ENCODE results near the gene DYNC2H1.

Gene DYNC2H1

GRCh38 chr11:103418014-103418413 is 308.8 kb downstream of the DYNC2H1 start:
- H2AFZ ChIP-seq (ENCODE audit: low read length): no peak overlapping the region

DNA sequence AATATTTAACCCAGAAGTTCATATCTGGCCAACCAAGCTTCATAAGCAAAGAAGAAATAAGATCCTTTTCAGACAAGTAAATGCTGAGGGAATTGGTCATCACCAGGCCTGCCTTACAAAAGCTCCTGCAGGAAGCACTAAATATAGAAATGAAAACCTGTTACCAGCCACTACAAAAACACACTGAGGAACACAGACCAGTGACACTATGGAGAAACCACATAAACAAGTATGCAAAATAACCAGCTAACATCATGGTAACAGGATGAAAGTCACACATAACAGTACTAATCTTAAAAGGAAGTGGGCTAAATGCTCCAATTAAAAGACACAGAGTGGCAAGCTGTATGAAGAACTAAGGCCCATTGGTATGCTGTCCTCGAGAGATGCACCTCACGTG is 311.4 kb downstream of the DYNC2H1 start:
- Histone ChIP-seq H3K14ac (ENCODE audit: low read length) (no peak overlapping the region), H2AFZ (ENCODE audit: low read length) (no peak overlapping the region), H2AK5ac (ENCODE audit: low read depth, low read length) (no peak overlapping the region), H3K4me1 (ENCODE audit: control insufficient read depth in 2 of 2, insufficient read depth in 1 of 2, low read depth in 1 of 2, low read length in 2 of 2) (no peaks in the 10 kb centered on the region), H3K36me3 (replicated peaks in 1 of 2; ENCODE audit: control insufficient read depth in 2 of 2, insufficient read depth in 2 of 2, low read length in 2 of 2) (no peaks in the 10 kb centered on the region), H3K4ac (ENCODE audit: low read length) (no peak overlapping the region), H3K79me1 (ENCODE audit: low read depth, low read length) (no peaks in the 10 kb centered on the region), H3K27ac (replicated peaks; ENCODE audit: low read length) (no peak overlapping the region), H3K23ac (ENCODE audit: low read depth, low read length, poor library complexity) (no peak overlapping the region), H2BK12ac (ENCODE audit: low read length) (no peak overlapping the region), H3K9me3 (replicated peaks in 1 of 2; ENCODE audit: control insufficient read depth in 2 of 2, insufficient read depth in 1 of 2, low read depth in 1 of 2, low read length in 2 of 2) (no peaks in the 10 kb centered on the region), H4K91ac (ENCODE audit: low read depth, low read length, poor library complexity) (no peak overlapping the region), H3K9ac (ENCODE audit: low read depth, low read length, poor library complexity) (no peak overlapping the region), H3K27me3 (ENCODE audit: control insufficient read depth in 3 of 3, insufficient read depth in 3 of 3, low read depth in 1 of 3, low read length in 3 of 3) (no peaks in the 10 kb centered on the region), H2BK120ac (ENCODE audit: low read depth, low read length) (no peak overlapping the region), H4K8ac (ENCODE audit: low read depth, low read length) (no peak overlapping the region), H2BK15ac (ENCODE audit: low read length) (no peak overlapping the region), H3K4me3 (ENCODE audit: low read length in 2 of 2) (no peak overlapping the region), H3K4me2 (ENCODE audit: insufficient read depth, low read length, poor library complexity, severe bottlenecking) (no peak overlapping the region), H2BK5ac (ENCODE audit: low read length) (no peak overlapping the region), H3K18ac (ENCODE audit: low read length) (no peak overlapping the region)
- DNase-seq (ENCODE audit: low spot score): no peak
- WGBS, 2 donors (ENCODE audit: extremely low coverage in 2 of 2, insufficient read length in 2 of 2, insufficient replicate concordance in 1 of 2): no CpG with 5 or more reads among the region's 2 CpGs

More at GRCh38 chr11:103418014-103418413, 308.8 kb downstream of the DYNC2H1 start:
- Histone ChIP-seq H3K23ac (ENCODE audit: low read depth, low read length, poor library complexity) (no peak overlapping the region), H4K91ac (ENCODE audit: low read depth, low read length, poor library complexity) (no peak overlapping the region), H3K27me3 (ENCODE audit: control insufficient read depth in 3 of 3, insufficient read depth in 3 of 3, low read depth in 1 of 3, low read length in 3 of 3) (no peaks in the 10 kb centered on the region), H3K4me1 (ENCODE audit: control insufficient read depth in 2 of 2, insufficient read depth in 1 of 2, low read depth in 1 of 2, low read length in 2 of 2) (no peaks in the 10 kb centered on the region), H2BK5ac (ENCODE audit: low read length) (no peak overlapping the region), H3K18ac (ENCODE audit: low read length) (no peak overlapping the region), H3K79me1 (ENCODE audit: low read depth, low read length) (no peaks in the 10 kb centered on the region), H3K4ac (ENCODE audit: low read length) (no peak overlapping the region), H3K14ac (ENCODE audit: low read length) (no peak overlapping the region), H4K8ac (ENCODE audit: low read depth, low read length) (no peak overlapping the region), H2BK120ac (ENCODE audit: low read depth, low read length) (no peak overlapping the region), H3K27ac (replicated peaks; ENCODE audit: low read length) (no peak overlapping the region), H2BK15ac (ENCODE audit: low read length) (no peak overlapping the region), H2AK5ac (ENCODE audit: low read depth, low read length) (no peak overlapping the region), H3K9me3 (replicated peaks in 1 of 2; ENCODE audit: control insufficient read depth in 2 of 2, insufficient read depth in 1 of 2, low read depth in 1 of 2, low read length in 2 of 2) (no peaks in the 10 kb centered on the region), H3K4me2 (ENCODE audit: insufficient read depth, low read length, poor library complexity, severe bottlenecking) (no peak overlapping the region), H2BK12ac (ENCODE audit: low read length) (no peak overlapping the region), H3K4me3 (ENCODE audit: low read length in 2 of 2) (no peak overlapping the region), H3K9ac (ENCODE audit: low read depth, low read length, poor library complexity) (no peak overlapping the region), H3K36me3 (replicated peaks in 1 of 2; ENCODE audit: control insufficient read depth in 2 of 2, insufficient read depth in 2 of 2, low read length in 2 of 2) (no peaks in the 10 kb centered on the region)
- DNase-seq (ENCODE audit: low spot score): no peak

DNA sequence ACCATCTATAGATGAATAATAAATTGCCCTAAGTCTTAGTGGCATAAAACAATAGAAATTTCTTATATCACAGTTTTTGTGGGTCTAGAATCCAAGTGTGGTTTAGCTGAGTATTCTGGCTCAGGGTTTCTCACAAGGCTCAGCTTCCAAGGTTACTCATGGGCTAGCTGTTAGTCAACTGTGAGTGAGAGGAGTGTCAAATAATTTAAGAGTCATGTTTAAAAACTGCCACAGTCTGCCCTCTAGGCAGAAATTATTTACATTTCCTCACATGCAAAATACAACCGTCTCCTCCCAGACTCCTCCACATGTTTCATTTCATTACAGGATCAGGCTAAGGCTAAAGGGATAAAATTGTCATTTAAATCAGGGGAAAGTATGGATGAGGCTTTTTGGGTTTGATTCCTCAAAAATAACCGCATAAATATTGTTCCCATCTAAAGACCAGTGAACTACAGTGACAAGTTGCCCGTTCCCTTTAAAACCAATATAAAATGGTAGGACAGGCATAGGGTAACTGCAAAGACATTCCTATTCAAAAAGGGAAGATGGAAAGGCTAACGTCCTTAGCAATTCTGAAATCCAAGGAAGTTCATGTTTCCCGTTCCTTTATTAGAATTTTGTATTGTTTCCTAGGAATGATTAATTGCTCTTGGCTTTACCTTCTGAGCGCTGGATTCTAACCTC is 324.3 kb downstream of the DYNC2H1 start:
- Histone ChIP-seq H2BK5ac (ENCODE audit: low read length) (no peak overlapping the region), H3K79me1 (ENCODE audit: low read depth, low read length) (no peaks in the 10 kb centered on the region), H3K36me3 (replicated peaks in 1 of 2; ENCODE audit: control insufficient read depth in 2 of 2, insufficient read depth in 2 of 2, low read length in 2 of 2) (no peaks in the 10 kb centered on the region), H3K4me3 (ENCODE audit: low read length in 2 of 2) (no peak overlapping the region), H2BK120ac (ENCODE audit: low read depth, low read length) (no peak overlapping the region), H4K8ac (ENCODE audit: low read depth, low read length) (no peak overlapping the region), H3K9me3 (replicated peaks in 1 of 2; ENCODE audit: control insufficient read depth in 2 of 2, insufficient read depth in 1 of 2, low read depth in 1 of 2, low read length in 2 of 2) (no peaks in the 10 kb centered on the region), H3K27ac (replicated peaks; ENCODE audit: low read length) (no peak overlapping the region), H4K91ac (ENCODE audit: low read depth, low read length, poor library complexity) (no peak overlapping the region), H3K4me1 (ENCODE audit: control insufficient read depth in 2 of 2, insufficient read depth in 1 of 2, low read depth in 1 of 2, low read length in 2 of 2) (no peaks in the 10 kb centered on the region), H3K14ac (ENCODE audit: low read length) (no peak overlapping the region), H3K23ac (ENCODE audit: low read depth, low read length, poor library complexity) (no peak overlapping the region), H2BK12ac (ENCODE audit: low read length) (no peak overlapping the region), H3K18ac (ENCODE audit: low read length) (no peak overlapping the region), H2AFZ (ENCODE audit: low read length) (no peak overlapping the region), H3K9ac (ENCODE audit: low read depth, low read length, poor library complexity) (no peak overlapping the region), H3K4me2 (ENCODE audit: insufficient read depth, low read length, poor library complexity, severe bottlenecking) (no peak overlapping the region), H3K27me3 (ENCODE audit: control insufficient read depth in 3 of 3, insufficient read depth in 3 of 3, low read depth in 1 of 3, low read length in 3 of 3) (no peaks in the 10 kb centered on the region), H2AK5ac (ENCODE audit: low read depth, low read length) (no peak overlapping the region), H3K4ac (ENCODE audit: low read length) (no peak overlapping the region), H2BK15ac (ENCODE audit: low read length) (no peak overlapping the region)
- no CpG with 5 or more reads among the region's 6 CpGs for WGBS, 2 donors (ENCODE audit: extremely low coverage in 2 of 2, insufficient read length in 2 of 2, insufficient replicate concordance in 1 of 2)
- no peak for DNase-seq (ENCODE audit: low spot score)

- Histone ChIP-seq H3K4me3 (ENCODE audit: low read length in 2 of 2) (no peak overlapping the region), H3K27me3 (ENCODE audit: control insufficient read depth in 3 of 3, insufficient read depth in 3 of 3, low read depth in 1 of 3, low read length in 3 of 3) (no peaks in the 10 kb centered on the region), H3K27ac (replicated peaks; ENCODE audit: low read length) (no peak overlapping the region), H3K4me2 (ENCODE audit: insufficient read depth, low read length, poor library complexity, severe bottlenecking) (no peak overlapping the region), H3K36me3 (replicated peaks in 1 of 2; ENCODE audit: control insufficient read depth in 2 of 2, insufficient read depth in 2 of 2, low read length in 2 of 2) (no peaks in the 10 kb centered on the region), H2AK5ac (ENCODE audit: low read depth, low read length) (no peak overlapping the region), H3K23ac (ENCODE audit: low read depth, low read length, poor library complexity) (no peak overlapping the region), H2AFZ (ENCODE audit: low read length) (no peak overlapping the region), H3K9me3 (replicated peaks in 1 of 2; ENCODE audit: control insufficient read depth in 2 of 2, insufficient read depth in 1 of 2, low read depth in 1 of 2, low read length in 2 of 2) (no peaks in the 10 kb centered on the region), H2BK15ac (ENCODE audit: low read length) (no peak overlapping the region), H3K18ac (ENCODE audit: low read length) (no peak overlapping the region), H3K4me1 (ENCODE audit: control insufficient read depth in 2 of 2, insufficient read depth in 1 of 2, low read depth in 1 of 2, low read length in 2 of 2) (no peaks in the 10 kb centered on the region), H3K79me1 (ENCODE audit: low read depth, low read length) (no peaks in the 10 kb centered on the region), H3K14ac (ENCODE audit: low read length) (no peak overlapping the region), H4K91ac (ENCODE audit: low read depth, low read length, poor library complexity) (no peak overlapping the region), H2BK120ac (ENCODE audit: low read depth, low read length) (no peak overlapping the region), H3K9ac (ENCODE audit: low read depth, low read length, poor library complexity) (no peak overlapping the region), H2BK12ac (ENCODE audit: low read length) (no peak overlapping the region), H2BK5ac (ENCODE audit: low read length) (no peak overlapping the region), H4K8ac (ENCODE audit: low read depth, low read length) (no peak overlapping the region), H3K4ac (ENCODE audit: low read length) (no peak overlapping the region)
- WGBS, 2 donors (ENCODE audit: extremely low coverage in 2 of 2, insufficient read length in 2 of 2, insufficient replicate concordance in 1 of 2): no CpG with 5 or more reads among the region's 1 CpG
- DNase-seq (ENCODE audit: low spot score): no peak
These were observed 324.8 kb downstream of the DYNC2H1 start for GRCh38 chr11:103434073-103434411.

All from neuronal stem cell (in vitro differentiated cells).